ENCODE results near the gene IFNL4.
"Not testable (repeated sequence)": the region's sequence is repeated elsewhere in the genome, so short reads cannot be mapped to it uniquely, and the experiment has no call there.

IFNL4 gene

GRCh38 chr19:39248806-39249205 is at the start of gene IFNL4:
Gene IFNL4, minus strand, starts transcription at chr19:39248856.
- DNase-seq = no peak

- no peak for DNase-seq
These were observed 49.4 kb upstream of the IFNL4 start for GRCh38 chr19:39297931-39298634.

- peak; percentile 47 for DNase-seq
These were observed 48.2 kb upstream of the IFNL4 start for GRCh38 chr19:39296906-39297305.

GRCh38 chr19:39296055-39296645 is 47.5 kb upstream of the IFNL4 start, which contains the start of gene IFNL1:
Gene IFNL1, plus strand, starts transcription at chr19:39296407. Its CDS starts 15 bp downstream, at chr19:39296422.
- no peak for DNase-seq

GRCh38 chr19:39293394-39293793 is 44.7 kb upstream of the IFNL4 start:
- no peak for DNase-seq

- no peak for DNase-seq
These were observed 35.4 kb upstream of the IFNL4 start for GRCh38 chr19:39284032-39284431.

GRCh38 chr19:39282021-39282420 is 33.4 kb upstream of the IFNL4 start:
- no peak for DNase-seq

GRCh38 chr19:39277598-39277997 is 28.9 kb upstream of the IFNL4 start:
- no peak for DNase-seq

GRCh38 chr19:39276740-39277139 is 28.1 kb upstream of the IFNL4 start:
- no peak for DNase-seq

- no peak for DNase-seq
These were observed 26.9 kb upstream of the IFNL4 start for GRCh38 chr19:39275578-39275977.

GRCh38 chr19:39273859-39274258 is 25.2 kb upstream of the IFNL4 start:
- not testable (repeated sequence) for DNase-seq

GRCh38 chr19:39270036-39270871 is 21.6 kb upstream of the IFNL4 start:
- DNase-seq = no peak

GRCh38 chr19:39269369-39269768 is 20.7 kb upstream of the IFNL4 start:
- not testable (repeated sequence) for DNase-seq

GRCh38 chr19:39268531-39269223 is 20.0 kb upstream of the IFNL4 start:
- not testable (repeated sequence) for DNase-seq

- not testable (repeated sequence) for DNase-seq
These were observed 19.4 kb upstream of the IFNL4 start, which contains the start of gene IFNL2 for GRCh38 chr19:39268085-39268484. Gene IFNL2, plus strand, starts transcription at chr19:39268396. Its CDS starts 173 bp downstream, at chr19:39268569.

- DNase-seq = no peak
These were observed 16.8 kb upstream of the IFNL4 start for GRCh38 chr19:39265321-39265916.

- DNase-seq = peak; percentile 6
These were observed 15.9 kb upstream of the IFNL4 start for GRCh38 chr19:39264306-39265290.

- no peak for DNase-seq
These were observed 15.3 kb upstream of the IFNL4 start for GRCh38 chr19:39263912-39264305.

GRCh38 chr19:39262496-39262895 is 13.8 kb upstream of the IFNL4 start:
- no peak for DNase-seq

- DNase-seq = no peak
These were observed 13.0 kb upstream of the IFNL4 start for GRCh38 chr19:39261704-39262103.

GRCh38 chr19:39257227-39257626 is 8.6 kb upstream of the IFNL4 start:
- no peak for DNase-seq
